GM18526 (cell line): ENCODE results near the gene INO80C.

Experiments used
- POLR2A ChIP-seq: IDR thresholded peaks from 3 replicates; pipeline ENCODE4 v1.6.1; 2011; ENCODE audit not compliant: insufficient read length; ENCODE audit errors: extremely low read depth

The INO80C gene

GRCh38 chr18:35502052-35502451 is 4.3 kb upstream of the INO80C start:
- TF ChIP-seq POLR2A, result no peak

DNA sequence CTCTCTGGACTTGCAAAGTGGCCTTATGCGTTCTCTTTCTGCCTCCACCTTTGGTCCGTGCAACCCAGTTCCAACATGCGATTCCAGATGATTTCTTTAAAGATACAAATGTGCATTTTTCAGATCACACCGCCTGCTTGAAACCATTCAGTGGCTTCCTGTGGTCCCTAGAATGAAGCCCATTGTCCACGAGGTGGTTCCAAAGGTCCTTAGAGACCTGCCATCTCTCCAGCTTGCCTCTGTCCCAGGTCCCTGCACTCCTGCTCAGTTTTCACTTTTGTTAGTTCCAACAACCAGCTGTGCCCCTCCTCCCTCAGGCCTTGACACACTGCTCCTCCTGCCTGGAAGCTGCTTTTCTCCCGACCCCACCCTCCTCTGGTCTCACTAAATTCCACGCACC is 3.6 kb upstream of the INO80C start:
- no peak for TF ChIP-seq POLR2A

DNA sequence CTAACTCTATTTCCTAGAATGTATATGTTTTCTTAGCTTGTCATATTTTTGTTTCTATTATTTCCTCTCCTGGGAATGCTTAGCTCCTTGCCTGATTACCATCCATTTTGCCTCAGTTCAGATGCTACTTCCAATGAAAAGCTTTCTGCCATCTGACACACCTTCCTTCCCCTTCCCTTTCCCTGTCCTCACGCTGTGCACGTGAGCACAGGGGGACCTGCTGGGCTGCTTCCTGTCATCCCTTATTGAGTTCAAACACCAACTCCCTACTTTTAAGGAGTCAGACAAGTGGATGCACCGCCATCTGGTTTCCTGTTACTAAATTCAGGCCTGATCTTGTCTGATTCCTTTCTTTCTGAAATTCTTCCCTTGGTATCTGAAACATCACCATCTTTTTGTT is 2.4 kb upstream of the INO80C start:
- no peak for TF ChIP-seq POLR2A

- TF ChIP-seq POLR2A, result no peak
Observed at GRCh38 chr18:35497027-35497369, 762 bp downstream of the INO80C start.

DNA sequence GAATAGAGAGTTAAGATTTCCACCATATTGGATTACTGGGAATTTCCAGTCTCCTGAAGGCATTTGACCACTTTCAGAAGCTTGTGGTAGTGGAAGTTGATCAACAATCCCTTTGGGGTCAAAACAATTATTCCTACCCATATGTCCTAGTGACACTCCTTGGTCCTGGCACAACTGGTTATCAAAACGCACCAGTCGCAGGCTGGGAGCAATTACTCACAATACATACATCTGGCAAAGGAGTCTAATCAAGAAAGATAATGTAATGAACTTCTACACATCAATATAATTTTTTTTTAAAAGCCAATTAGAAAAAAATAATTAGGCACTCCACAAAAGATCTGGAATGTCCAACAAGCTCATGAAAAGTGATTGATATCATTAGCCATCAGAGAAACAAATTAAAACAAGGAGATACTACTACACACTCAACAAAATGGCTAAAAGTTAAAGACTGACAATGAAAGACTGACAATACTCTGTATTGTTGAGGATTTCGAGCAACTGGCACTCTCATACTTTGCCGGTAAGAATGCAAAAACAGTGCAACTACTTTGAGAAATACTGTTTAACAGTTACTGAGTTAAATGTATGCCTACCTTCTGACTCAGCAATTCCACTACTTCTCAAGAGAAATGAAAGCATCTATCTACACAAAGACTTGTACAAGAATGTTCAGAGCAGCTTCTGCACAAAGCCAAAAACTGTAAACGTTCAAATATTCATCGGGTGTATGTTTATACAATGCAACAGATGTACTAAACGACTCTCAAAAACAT is 2.0 kb downstream of the INO80C start:
- no peak for TF ChIP-seq POLR2A

DNA sequence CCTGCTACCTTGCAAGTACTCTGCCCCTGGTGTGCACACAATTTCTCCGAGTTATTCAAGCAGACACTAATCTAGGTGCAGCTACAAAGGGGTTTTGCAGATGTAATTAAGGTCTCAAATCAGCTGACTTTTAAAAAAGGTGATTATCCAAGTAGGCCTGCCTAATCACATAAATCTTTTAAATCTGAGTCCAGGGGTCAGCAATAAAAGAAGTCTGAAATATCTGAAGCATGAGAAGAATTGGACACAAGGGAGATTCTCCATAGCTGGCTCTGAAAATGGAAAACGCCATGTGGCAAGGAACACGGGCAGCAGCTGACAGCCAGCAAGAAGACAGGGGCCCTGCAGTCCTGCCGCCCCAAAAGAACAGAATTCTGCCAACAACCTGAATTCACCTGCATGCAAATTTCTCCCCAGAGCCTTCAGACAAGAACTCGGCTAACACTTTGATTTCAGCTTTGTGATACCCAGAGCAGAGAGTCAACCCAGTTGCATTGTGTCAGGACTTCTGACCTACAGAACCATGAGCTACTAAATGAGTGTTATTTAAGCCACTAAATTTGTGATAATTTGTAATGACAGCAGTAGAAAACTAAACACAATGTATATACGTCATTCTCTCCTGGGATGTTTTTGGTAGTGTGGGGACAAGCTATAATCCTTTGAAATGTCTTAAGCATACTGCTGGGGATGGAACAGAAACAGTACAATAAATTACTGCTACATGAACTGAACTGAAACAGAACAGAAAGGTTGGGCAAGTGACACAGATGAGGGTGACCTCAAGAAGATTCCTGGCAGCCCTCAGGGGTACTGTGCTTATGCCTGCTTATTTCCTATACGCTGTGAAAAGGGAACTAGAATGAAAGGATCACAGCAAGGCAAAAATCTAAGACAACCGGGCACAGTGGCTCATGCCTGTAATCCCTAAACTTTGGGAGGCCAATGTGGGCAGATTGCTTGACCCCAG is 3.2 kb downstream of the INO80C start:
- TF ChIP-seq POLR2A, result no peak

DNA sequence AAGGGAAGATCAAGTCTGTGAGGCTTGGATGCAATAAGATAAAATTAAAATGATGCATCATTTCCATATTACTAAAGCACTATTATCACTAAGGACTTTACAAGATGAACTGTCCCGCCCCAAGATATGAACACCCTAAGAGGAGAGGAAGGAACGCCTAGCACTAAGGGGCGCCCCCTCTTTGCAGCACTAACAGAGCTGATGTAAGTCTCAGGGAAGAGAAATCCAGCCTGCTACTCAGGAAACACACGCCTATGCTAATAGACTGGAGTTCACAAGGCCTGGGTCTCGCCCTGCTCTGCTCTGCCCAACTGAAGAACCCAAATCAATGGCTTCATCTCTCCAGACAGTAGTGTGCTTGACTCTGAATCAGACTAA is 6.1 kb downstream of the INO80C start:
- TF ChIP-seq POLR2A, result no peak

DNA sequence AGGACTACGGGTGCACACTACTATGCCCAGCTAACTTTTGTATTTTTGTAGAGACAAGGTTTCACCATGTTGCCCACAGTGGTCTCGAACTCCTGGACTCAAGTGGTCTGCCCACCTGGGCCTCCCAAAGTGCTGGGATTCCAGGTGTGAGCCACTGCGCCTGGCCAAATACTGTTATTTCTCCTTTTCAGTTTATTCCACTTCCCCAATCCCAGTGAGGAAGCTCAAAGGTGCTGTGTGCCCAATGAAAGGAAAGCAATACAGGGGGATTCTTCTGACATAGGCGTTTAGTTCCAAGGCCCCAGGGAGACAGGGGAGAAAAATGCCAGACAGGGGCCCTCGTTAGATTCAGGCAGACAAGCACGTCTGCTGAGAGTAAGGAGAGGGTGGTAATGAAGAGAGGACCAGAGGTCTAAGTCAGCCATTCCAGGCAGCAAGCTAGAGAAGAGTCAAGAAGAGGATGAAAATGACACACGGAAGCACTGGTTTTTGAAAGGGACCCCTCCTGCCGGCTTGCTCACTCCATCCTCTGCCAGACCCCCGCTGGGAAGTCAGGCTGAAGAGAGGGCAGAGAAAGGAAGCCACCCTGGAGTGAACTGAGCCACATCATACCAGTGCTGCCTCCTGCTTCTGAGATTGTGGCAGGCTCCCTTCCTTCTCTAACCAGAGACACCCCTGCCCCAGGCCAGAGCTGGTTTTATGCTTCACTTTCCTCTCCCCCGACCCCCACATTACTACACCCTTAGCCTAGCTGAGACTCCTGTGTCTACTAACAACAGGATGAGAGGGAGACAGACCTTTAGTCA is 6.7 kb downstream of the INO80C start:
- TF ChIP-seq POLR2A, result no peak

GRCh38 chr18:35489913-35490490 is 7.8 kb downstream of the INO80C start:
- no peak for TF ChIP-seq POLR2A

- TF ChIP-seq POLR2A, result no peak
Observed at GRCh38 chr18:35485852-35486251, 11.9 kb downstream of the INO80C start.

- no peak for TF ChIP-seq POLR2A
Observed at GRCh38 chr18:35484034-35484433, 13.7 kb downstream of the INO80C start.

DNA sequence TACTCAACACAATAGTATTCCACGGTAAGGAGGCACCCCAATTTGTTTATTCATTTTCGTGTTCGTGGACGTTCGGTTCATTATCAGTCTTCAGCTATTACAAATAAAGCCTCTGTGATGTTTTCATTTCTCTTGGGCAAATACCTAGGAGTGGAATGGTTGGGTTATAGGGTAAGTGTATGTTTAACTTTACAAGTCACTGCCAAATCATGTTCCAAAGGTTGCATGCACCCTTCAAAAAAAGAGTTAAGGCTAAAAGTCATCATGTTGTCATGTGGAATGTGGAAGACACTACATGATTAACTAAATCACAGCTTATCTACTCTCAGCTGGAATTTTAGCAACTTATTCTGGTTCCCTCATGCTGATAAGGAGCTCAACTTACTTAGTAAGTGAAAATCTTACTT is 15.8 kb downstream of the INO80C start:
- TF ChIP-seq POLR2A, result no peak

DNA sequence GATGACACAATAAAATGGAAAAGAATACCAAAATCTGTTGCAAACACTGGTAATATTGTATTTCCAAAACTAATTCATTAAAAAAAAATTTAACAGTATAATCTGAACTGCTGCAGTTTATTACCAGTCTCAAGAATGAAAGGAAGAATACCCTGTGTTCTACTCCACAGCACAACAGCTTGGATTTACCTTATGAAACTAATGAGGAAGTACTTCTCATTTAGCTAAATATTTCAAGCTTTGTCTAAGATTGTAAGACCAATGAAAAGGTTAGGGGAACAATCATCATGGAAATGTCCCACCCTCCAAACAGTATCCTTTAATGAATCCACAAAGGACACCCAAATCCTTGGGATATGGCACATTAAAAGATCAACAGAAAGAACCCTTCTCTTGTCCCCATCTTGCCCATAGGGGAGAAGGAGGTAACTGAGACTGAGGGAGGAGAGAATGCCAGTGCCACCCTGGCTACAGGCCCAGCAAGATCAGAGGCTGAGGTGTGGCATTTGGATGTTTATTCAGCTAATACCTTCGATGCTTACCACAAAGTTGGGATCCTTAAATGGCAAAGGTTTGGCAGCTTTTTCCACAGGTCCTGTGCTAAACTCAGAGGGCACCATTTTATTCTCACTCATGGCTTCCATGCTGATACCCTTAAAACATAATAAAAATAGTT is 17.7 kb downstream of the INO80C start:
- no peak for TF ChIP-seq POLR2A
